ENCODE measurements around the gene TOLLIP. TPM values are rescaled to one million over a fixed set of nuclear protein-coding genes. Genes with fewer than 3 reads are reported as not detected.
"Not testable (repeated sequence)": the region's sequence is repeated elsewhere in the genome, so short reads cannot be mapped to it uniquely, and the experiment has no call there.

Gene TOLLIP
- total RNA-seq, 1 experiment from 2014 or later: 78.3 TPM

DNA sequence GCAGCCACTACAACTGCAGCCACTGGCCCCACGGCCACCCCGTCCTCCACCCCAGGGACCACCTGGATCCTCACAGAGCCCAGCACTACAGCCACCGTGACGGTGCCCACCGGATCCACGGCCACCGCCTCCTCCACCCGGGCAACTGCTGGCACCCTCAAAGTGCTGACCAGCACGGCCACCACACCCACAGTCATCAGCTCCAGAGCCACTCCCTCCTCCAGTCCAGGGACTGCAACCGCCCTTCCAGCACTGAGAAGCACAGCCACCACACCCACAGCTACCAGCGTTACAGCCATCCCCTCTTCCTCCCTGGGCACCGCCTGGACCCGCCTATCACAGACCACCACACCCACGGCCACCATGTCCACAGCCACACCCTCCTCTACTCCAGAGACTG lies 63.1 kb downstream of the TOLLIP start:
- H3K27ac Mint-ChIP-seq (ENCODE audit: unreplicated experiment); POLR2A ChIA-PET; H3K9me3 Mint-ChIP-seq (ENCODE audit: unreplicated experiment); intact Hi-C loops (cut with micrococcal nuclease; ENCODE audit: unreplicated experiment); H3K4me1 ChIP-seq; H3K36me3 ChIP-seq (ENCODE audit: control insufficient read depth, insufficient read depth, low read length); H3K9me3 ChIP-seq; DNase-seq; CTCF ChIA-PET; H3K4me3 ChIP-seq (ENCODE audit: low read depth, low read length); H3K36me3 Mint-ChIP-seq (ENCODE audit: insufficient read depth, unreplicated experiment); H3K27me3 Mint-ChIP-seq (ENCODE audit: insufficient read depth, unreplicated experiment); H3K4me3 Mint-ChIP-seq (ENCODE audit: unreplicated experiment); H3K4me1 Mint-ChIP-seq (ENCODE audit: low read depth, unreplicated experiment); H3K27me3 ChIP-seq (replicated peaks; ENCODE audit: control insufficient read depth, insufficient read depth, low read length); BruUV-seq (replicated peaks): not testable (repeated sequence)

DNA sequence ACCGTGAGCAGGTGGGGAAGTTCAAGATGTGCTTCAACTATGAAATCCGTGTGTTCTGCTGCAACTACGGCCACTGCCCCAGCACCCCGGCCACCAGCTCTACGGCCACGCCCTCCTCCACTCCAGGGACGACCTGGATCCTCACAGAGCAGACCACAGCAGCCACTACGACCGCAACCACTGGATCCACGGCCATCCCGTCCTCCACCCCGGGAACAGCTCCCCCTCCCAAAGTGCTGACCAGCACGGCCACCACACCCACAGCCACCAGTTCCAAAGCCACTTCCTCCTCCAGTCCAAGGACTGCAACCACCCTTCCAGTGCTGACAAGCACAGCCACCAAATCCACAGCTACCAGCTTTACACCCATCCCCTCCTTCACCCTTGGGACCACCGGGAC lies 63.7 kb downstream of the TOLLIP start:
- H3K4me1 Mint-ChIP-seq (ENCODE audit: low read depth, unreplicated experiment); POLR2A ChIA-PET; H3K36me3 ChIP-seq (ENCODE audit: control insufficient read depth, insufficient read depth, low read length); H3K27ac Mint-ChIP-seq (ENCODE audit: unreplicated experiment); H3K4me1 ChIP-seq; BruUV-seq (replicated peaks); H3K9me3 ChIP-seq; H3K27me3 Mint-ChIP-seq (ENCODE audit: insufficient read depth, unreplicated experiment); H3K36me3 Mint-ChIP-seq (ENCODE audit: insufficient read depth, unreplicated experiment); H3K27me3 ChIP-seq (replicated peaks; ENCODE audit: control insufficient read depth, insufficient read depth, low read length); H3K9me3 Mint-ChIP-seq (ENCODE audit: unreplicated experiment); H3K4me3 ChIP-seq (ENCODE audit: low read depth, low read length); intact Hi-C loops (cut with micrococcal nuclease; ENCODE audit: unreplicated experiment); DNase-seq; H3K4me3 Mint-ChIP-seq (ENCODE audit: unreplicated experiment); CTCF ChIA-PET: not testable (repeated sequence)

DNA sequence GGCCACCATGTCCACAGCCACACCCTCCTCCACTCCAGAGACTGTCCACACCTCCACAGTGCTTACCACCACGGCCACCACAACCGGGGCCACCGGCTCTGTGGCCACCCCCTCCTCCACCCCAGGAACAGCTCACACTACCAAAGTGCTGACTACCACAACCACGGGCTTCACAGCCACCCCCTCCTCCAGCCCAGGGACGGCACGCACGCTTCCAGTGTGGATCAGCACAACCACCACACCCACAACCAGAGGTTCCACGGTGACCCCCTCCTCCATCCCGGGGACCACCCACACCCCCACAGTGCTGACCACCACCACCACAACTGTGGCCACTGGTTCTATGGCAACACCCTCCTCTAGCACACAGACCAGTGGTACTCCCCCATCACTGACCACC lies 64.9 kb downstream of the TOLLIP start:
- H3K27ac Mint-ChIP-seq (ENCODE audit: unreplicated experiment); H3K9me3 ChIP-seq; H3K4me3 ChIP-seq (ENCODE audit: low read depth, low read length); BruUV-seq (replicated peaks); H3K36me3 Mint-ChIP-seq (ENCODE audit: insufficient read depth, unreplicated experiment); H3K4me1 Mint-ChIP-seq (ENCODE audit: low read depth, unreplicated experiment); CTCF ChIA-PET; H3K4me3 Mint-ChIP-seq (ENCODE audit: unreplicated experiment); intact Hi-C loops (cut with micrococcal nuclease; ENCODE audit: unreplicated experiment); H3K27me3 ChIP-seq (replicated peaks; ENCODE audit: control insufficient read depth, insufficient read depth, low read length); H3K36me3 ChIP-seq (ENCODE audit: control insufficient read depth, insufficient read depth, low read length); H3K4me1 ChIP-seq; H3K9me3 Mint-ChIP-seq (ENCODE audit: unreplicated experiment); DNase-seq; POLR2A ChIA-PET; H3K27me3 Mint-ChIP-seq (ENCODE audit: insufficient read depth, unreplicated experiment): not testable (repeated sequence)

DNA sequence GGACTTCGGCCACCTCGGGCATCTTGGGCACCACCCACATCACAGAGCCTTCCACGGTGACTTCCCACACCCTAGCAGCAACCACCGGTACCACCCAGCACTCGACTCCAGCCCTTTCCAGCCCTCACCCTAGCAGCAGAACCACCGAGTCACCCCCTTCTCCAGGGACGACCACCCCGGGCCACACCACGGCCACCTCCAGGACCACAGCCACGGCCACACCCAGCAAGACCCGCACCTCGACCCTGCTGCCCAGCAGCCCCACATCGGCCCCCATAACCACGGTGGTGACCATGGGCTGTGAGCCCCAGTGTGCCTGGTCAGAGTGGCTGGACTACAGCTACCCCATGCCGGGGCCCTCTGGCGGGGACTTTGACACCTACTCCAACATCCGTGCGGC lies 65.9 kb downstream of the TOLLIP start:
- H3K4me1 Mint-ChIP-seq (ENCODE audit: low read depth, unreplicated experiment); intact Hi-C loops (cut with micrococcal nuclease; ENCODE audit: unreplicated experiment); DNase-seq; BruUV-seq (replicated peaks); H3K4me3 Mint-ChIP-seq (ENCODE audit: unreplicated experiment); H3K27ac Mint-ChIP-seq (ENCODE audit: unreplicated experiment); H3K9me3 ChIP-seq; H3K36me3 Mint-ChIP-seq (ENCODE audit: insufficient read depth, unreplicated experiment); H3K4me3 ChIP-seq (ENCODE audit: low read depth, low read length); CTCF ChIA-PET; POLR2A ChIA-PET; H3K4me1 ChIP-seq; H3K27me3 ChIP-seq (replicated peaks; ENCODE audit: control insufficient read depth, insufficient read depth, low read length); H3K36me3 ChIP-seq (ENCODE audit: control insufficient read depth, insufficient read depth, low read length); H3K27me3 Mint-ChIP-seq (ENCODE audit: insufficient read depth, unreplicated experiment); H3K9me3 Mint-ChIP-seq (ENCODE audit: unreplicated experiment): not testable (repeated sequence)

DNA sequence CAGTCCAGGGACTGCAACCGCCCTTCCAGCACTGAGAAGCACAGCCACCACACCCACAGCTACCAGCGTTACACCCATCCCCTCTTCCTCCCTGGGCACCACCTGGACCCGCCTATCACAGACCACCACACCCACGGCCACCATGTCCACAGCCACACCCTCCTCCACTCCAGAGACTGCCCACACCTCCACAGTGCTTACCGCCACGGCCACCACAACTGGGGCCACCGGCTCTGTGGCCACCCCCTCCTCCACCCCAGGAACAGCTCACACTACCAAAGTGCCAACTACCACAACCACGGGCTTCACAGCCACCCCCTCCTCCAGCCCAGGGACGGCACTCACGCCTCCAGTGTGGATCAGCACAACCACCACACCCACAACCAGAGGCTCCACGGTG lies 66.7 kb downstream of the TOLLIP start:
- H3K4me3 ChIP-seq (ENCODE audit: low read depth, low read length); H3K27me3 ChIP-seq (replicated peaks; ENCODE audit: control insufficient read depth, insufficient read depth, low read length); H3K36me3 Mint-ChIP-seq (ENCODE audit: insufficient read depth, unreplicated experiment); H3K4me3 Mint-ChIP-seq (ENCODE audit: unreplicated experiment); DNase-seq; H3K9me3 ChIP-seq; H3K27ac Mint-ChIP-seq (ENCODE audit: unreplicated experiment); H3K36me3 ChIP-seq (ENCODE audit: control insufficient read depth, insufficient read depth, low read length); POLR2A ChIA-PET; intact Hi-C loops (cut with micrococcal nuclease; ENCODE audit: unreplicated experiment); H3K4me1 Mint-ChIP-seq (ENCODE audit: low read depth, unreplicated experiment); H3K27me3 Mint-ChIP-seq (ENCODE audit: insufficient read depth, unreplicated experiment); CTCF ChIA-PET; H3K9me3 Mint-ChIP-seq (ENCODE audit: unreplicated experiment); H3K4me1 ChIP-seq; BruUV-seq (replicated peaks): not testable (repeated sequence)

Measured in Caco-2 (cell line).